Activated CD4-positive, alpha-beta T cell treated with anti-CD3 and anti-CD28 coated beads for 36 hours (primary cell): Measurements from ENCODE around the gene CALD1. TPM values are rescaled to one million over a fixed set of nuclear protein-coding genes. Genes with fewer than 3 reads are reported as not detected.

Experiments used
- ATAC-seq: fragments of 200-7000 bp; cut with Tn5 transposase; one replicate; pipeline ENCODE4 v1.10.0; 2021; ENCODE audit warnings: mild to moderate bottlenecking, moderate library complexity
- CTCF ChIA-PET: fragments of 350-600 bp; sonication (Branson Sonifier 250); formaldehyde crosslinking; loops from one replicate; lab custom pipeline; 2021; ENCODE audit warnings: antibody characterized with exemption; lab: Charles Lee
- POLR2A ChIA-PET: fragments of 350-600 bp; sonication (Branson Sonifier 250); formaldehyde crosslinking; loops from one replicate; lab custom pipeline; 2021; ENCODE audit warnings: antibody characterized with exemption, inconsistent platforms; lab: Charles Lee
- DNase-seq: peaks from one replicate; pipeline ENCODE4 v3.0.0-alpha.2; 2020
- H3K27ac Mint-ChIP-seq: one replicate; pipeline ENCODE4 v1.8.0; 2021; ENCODE audit warnings: mixed read lengths
- H3K27me3 Mint-ChIP-seq: one replicate; pipeline ENCODE4 v1.8.0; 2021; ENCODE audit warnings: mixed read lengths
- H3K36me3 Mint-ChIP-seq: one replicate; pipeline ENCODE4 v1.8.0; 2021; ENCODE audit warnings: low read depth, mixed read lengths
- H3K4me1 Mint-ChIP-seq: one replicate; pipeline ENCODE4 v1.8.0; 2021; ENCODE audit warnings: mixed read lengths
- H3K4me3 Mint-ChIP-seq: one replicate; pipeline ENCODE4 v1.8.0; 2021; ENCODE audit warnings: mild to moderate bottlenecking, moderate library complexity, mixed read lengths
- H3K9me3 Mint-ChIP-seq: one replicate; pipeline ENCODE4 v1.8.0; 2021; ENCODE audit warnings: low read depth, mixed read lengths
- intact Hi-C, 2 experiments: fragments of 100-400 bp; cut with DNase I in 1 of 2; cut with micrococcal nuclease in 1 of 2; formaldehyde crosslinking; loops; one replicate each; pipeline versions ENCODE4 v1.14.2 to v1.15.1; 2022 to 2024; cut with DNase I, micrococcal nuclease
- total RNA-seq, 2 experiments: library from RNA; stranded (reverse); gene quantifications; one replicate each; pipeline ENCODE4 v1.2.3, GENCODE V29; 2021

Gene CALD1
- total RNA-seq, 2 experiments from 2014 or later, result 8.5 to 8.7 TPM

DNA sequence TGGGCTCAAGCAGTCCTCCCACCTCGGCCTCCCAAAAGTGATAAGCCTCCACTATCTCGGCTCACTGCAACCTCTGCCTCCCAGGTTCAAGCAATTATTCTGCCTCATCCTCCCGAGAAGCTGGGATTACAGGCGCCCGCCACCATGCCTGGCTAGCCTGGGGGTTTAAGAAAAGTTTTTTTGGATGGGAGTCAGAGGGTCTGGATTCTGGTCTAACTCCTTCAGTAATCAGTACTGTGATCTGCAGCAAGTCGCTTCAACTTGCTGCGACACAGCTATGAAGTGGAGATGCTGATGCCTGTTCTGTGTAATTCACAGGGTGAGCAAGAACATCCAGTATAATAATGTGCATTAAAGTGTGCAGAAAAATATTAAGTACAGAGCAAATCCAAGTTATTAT, 118.5 kb downstream of the CALD1 start:
- no peak overlapping the region for H3K4me3 Mint-ChIP-seq
- POLR2A ChIA-PET, result no interaction called here

DNA sequence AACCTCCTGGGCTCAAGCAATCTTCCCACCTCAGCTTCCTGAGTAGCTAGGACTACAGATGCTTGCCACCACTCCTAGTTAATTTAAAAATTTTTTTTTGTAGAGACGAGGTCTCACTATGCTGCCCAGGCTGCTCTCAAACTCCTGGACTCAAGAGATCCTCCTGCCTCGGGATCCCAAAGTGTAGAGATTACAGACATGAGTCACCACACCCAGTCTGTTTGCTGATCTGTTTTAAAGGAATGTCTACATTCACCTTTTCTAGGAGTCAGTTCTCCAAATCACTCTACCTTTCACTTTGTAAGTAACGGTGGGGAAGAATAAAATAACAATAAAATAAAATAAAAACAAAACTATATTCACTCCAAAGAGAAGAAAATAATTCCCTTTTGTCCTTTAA, 120.3 kb downstream of the CALD1 start:
- intact Hi-C loops, result no loop called here
- H3K4me1 Mint-ChIP-seq, result peaks cover 2% of the 10 kb centered on the region
- DNase-seq, result no peak
- no peak overlapping the region for H3K27ac Mint-ChIP-seq
- ChIA-PET CTCF (interaction anchor here (0.5 kb wide), 1 partner anchor 149 kb away, joined by 3 read pairs; no protein-coding TSS in a partner anchor), POLR2A (no interaction called here)
- peaks cover 14% of the 10 kb centered on the region for H3K9me3 Mint-ChIP-seq
- no peaks in the 10 kb centered on the region for H3K27me3 Mint-ChIP-seq
- ATAC-seq, result no peak
- H3K4me3 Mint-ChIP-seq, result no peak overlapping the region
- H3K36me3 Mint-ChIP-seq, result peaks cover 5% of the 10 kb centered on the region

More for the DNA sequence above, 118.5 kb downstream of the CALD1 start:
- ATAC-seq, result no peak
- H3K9me3 Mint-ChIP-seq, result peaks cover 18% of the 10 kb centered on the region
- H3K27ac Mint-ChIP-seq, result no peak overlapping the region
- H3K4me1 Mint-ChIP-seq, result peaks cover 2% of the 10 kb centered on the region
- peaks cover 5% of the 10 kb centered on the region for H3K36me3 Mint-ChIP-seq
- no peak for DNase-seq
- peaks cover 9% of the 10 kb centered on the region for H3K27me3 Mint-ChIP-seq
- intact Hi-C loops, result no loop called here
- CTCF ChIA-PET, result interaction anchor here (0.5 to 1.5 kb wide), 3 partner anchors 16 to 91 kb away, joined by 3 to 4 read pairs (median 3); no protein-coding TSS in a partner anchor

DNA sequence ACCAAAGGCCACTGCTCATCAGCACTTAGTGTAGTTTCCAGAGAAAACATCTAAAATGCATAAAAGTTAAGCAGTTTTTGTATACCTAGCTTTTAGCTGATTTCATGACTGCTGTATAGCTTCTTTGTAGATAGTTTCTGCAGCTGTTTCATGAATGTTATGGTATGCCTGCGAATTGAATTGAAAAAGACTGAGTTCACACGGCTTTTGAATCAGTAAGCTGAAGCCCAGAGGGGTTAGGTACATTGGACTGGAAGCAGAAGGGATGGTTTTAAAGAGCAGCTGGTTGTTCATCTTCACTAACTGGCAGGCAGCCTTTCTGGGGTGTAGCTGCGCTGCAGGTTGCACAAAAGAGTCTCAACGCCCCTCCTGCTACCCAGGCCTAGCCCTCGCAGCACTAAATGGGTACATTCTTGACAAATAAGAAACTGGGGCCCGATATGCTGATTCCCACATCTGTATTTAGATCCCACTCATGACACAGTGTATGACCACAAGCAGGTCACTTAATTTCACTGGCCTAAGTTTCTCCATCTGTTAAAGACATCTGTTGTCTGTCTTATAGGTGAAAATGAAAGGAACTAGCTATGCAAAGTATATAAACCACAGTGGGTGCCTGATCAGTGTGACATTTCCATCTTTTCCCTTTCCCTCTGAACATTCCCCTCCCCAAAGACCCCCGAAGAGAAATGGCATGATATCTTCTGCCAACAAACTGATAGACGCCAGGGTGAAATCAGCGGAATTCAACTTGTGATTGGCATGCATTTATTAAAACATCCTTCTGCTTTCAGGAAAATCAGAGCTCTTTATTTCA, 120.9 kb downstream of the CALD1 start:
- no peaks in the 10 kb centered on the region for H3K27me3 Mint-ChIP-seq
- intact Hi-C loops, result no loop called here
- peaks cover 13% of the 10 kb centered on the region for H3K9me3 Mint-ChIP-seq
- ChIA-PET CTCF (interaction anchor here (0.5 kb wide), 1 partner anchor 150 kb away, joined by 3 read pairs; no protein-coding TSS in a partner anchor), POLR2A (no interaction called here)
- H3K4me3 Mint-ChIP-seq, result no peak overlapping the region
- peaks cover 2% of the 10 kb centered on the region for H3K4me1 Mint-ChIP-seq
- no peak for ATAC-seq
- DNase-seq, result no peak
- H3K27ac Mint-ChIP-seq, result no peak overlapping the region
- peaks cover 5% of the 10 kb centered on the region for H3K36me3 Mint-ChIP-seq

DNA sequence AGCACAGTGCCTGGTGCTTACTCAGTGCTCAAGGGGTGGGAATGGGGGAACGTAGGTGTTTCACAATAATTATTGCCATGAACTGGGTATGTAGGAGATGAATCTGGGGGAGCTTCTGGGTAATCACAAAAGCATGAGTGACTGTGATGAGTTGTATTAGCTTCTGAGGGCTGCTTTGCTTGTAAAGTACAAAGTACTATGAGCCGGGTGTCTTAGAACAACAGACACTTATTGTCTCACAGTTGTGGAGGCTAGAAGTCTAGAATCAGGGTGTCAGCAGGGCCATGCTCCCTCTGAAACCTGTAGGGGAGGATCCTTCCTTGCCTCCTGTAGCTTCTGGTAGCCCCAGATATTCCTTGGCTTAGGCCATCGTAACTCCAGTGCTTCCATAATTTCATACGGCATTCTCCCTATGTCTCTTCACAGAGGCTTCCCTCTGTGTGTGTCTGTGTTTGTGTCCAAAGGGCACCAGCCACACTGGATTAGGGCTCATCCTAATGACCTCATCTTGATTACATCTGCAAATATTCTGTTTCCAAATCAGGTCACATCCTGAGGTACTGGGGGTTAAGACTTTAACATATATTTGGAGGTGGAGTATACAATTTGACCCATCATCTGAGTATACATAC, 122.1 kb downstream of the CALD1 start:
- ATAC-seq (no peak), DNase-seq (no peak)
- peaks cover 2% of the 10 kb centered on the region for H3K36me3 Mint-ChIP-seq
- H3K4me1 Mint-ChIP-seq, result peaks cover 2% of the 10 kb centered on the region
- ChIA-PET POLR2A (no interaction called here), CTCF (interaction anchor here (0.6 kb wide), 2 partner anchors 46 to 378 kb away, joined by 3 read pairs; no protein-coding TSS in a partner anchor)
- H3K27me3 Mint-ChIP-seq, result no peaks in the 10 kb centered on the region
- intact Hi-C loops, result no loop called here
- H3K4me3 Mint-ChIP-seq, result no peak overlapping the region
- H3K27ac Mint-ChIP-seq, result no peak overlapping the region
- peaks cover 4% of the 10 kb centered on the region for H3K9me3 Mint-ChIP-seq

DNA sequence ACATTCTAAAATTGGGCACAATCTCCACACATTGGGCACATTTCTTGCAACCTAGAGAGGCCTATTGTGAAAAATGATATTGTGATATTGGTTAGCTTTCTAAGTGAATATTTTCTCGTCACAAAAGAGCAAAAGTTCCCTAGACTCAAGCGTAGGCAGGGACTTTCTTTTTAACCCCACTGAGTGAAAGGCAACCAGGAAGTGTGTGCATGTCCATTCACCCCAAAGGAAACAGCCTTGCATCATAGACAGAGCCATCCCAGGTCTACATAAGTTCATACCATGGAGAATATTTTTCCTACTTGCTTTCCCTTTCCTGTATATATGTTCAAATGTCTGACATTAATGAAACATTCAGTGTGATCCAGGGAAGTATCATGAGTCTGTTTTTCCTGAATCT, 122.6 kb downstream of the CALD1 start:
- ATAC-seq, result no peak
- H3K27ac Mint-ChIP-seq, result no peak overlapping the region
- H3K4me3 Mint-ChIP-seq, result no peak overlapping the region
- DNase-seq, result no peak
- H3K9me3 Mint-ChIP-seq, result no peaks in the 10 kb centered on the region
- peaks cover 5% of the 10 kb centered on the region for H3K4me1 Mint-ChIP-seq
- POLR2A ChIA-PET, result no interaction called here
- H3K36me3 Mint-ChIP-seq, result no peaks in the 10 kb centered on the region
- intact Hi-C loops, result no loop called here
- no peaks in the 10 kb centered on the region for H3K27me3 Mint-ChIP-seq
- CTCF ChIA-PET, result interaction anchor here (0.6 to 0.7 kb wide), 2 partner anchors 73 to 379 kb away, joined by 3 to 4 read pairs; no protein-coding TSS in a partner anchor

DNA sequence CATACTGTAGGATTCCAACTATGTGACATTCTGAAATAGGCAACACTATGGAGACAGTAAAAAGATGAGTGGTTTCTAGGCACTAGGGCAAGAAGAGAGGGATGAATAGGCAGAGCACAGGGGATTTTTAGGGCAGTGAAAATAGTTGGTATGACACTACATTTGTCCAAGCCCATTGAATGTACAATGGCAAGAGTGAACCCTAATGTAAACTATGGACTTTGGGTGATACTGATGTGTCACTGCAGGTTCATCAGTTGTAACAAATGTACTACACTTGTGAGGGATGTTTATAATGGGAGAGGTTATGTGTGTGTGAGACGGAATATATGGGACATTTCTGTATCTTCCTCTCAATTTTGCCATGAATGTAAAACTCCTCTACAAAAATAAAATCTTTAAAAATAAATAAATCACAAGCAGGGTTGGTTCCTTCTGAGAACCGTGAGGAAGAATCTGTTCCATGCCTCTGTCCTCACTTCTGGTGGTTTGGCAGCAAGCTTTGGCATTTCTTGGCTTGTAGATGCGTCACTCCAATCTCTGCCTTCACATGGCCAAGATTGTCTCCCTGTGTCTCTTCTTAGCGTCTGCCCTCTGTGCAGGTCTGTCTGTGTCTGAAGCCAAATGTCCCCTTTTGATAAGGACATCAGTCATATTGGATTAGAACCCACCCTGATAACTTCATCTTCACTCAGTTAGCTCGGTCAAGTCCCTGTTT, 123.8 kb downstream of the CALD1 start:
- peaks cover 12% of the 10 kb centered on the region for H3K4me1 Mint-ChIP-seq
- CTCF ChIA-PET, result no interaction called here
- no peak for ATAC-seq
- no peaks in the 10 kb centered on the region for H3K9me3 Mint-ChIP-seq
- H3K4me3 Mint-ChIP-seq, result no peak overlapping the region
- intact Hi-C loops, result no loop called here
- H3K27ac Mint-ChIP-seq, result no peak overlapping the region
- POLR2A ChIA-PET, result no interaction called here
- DNase-seq, result no peak
- H3K36me3 Mint-ChIP-seq, result no peaks in the 10 kb centered on the region
- H3K27me3 Mint-ChIP-seq, result no peaks in the 10 kb centered on the region

DNA sequence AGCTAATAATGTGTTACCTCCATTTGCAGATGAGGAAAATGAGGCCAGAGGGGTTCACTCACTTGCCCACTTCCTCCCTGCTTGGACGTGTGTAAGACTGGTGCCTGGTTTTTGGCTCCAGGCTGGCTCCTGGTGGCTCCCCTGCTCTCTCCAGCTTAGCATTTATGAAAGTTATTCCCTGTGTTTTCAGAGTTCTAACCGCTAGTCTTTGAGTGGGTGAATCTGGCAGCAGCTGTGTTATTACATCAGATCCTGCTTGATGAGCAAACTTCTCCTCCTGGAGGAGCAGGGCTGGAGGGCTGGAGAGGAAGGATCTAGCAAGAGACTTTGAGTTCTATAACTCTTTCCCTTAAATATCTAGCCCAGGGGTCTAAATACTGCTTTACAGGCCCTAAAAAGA, 125.9 kb downstream of the CALD1 start:
- CTCF ChIA-PET, result interaction anchor here (0.6 kb wide), 1 partner anchor 298 kb away, joined by 3 read pairs; no protein-coding TSS in a partner anchor
- Mint-ChIP-seq H3K36me3 (no peaks in the 10 kb centered on the region), H3K27ac (no peak overlapping the region), H3K4me3 (no peak overlapping the region), H3K9me3 (no peaks in the 10 kb centered on the region), H3K4me1 (peaks cover 15% of the 10 kb centered on the region), H3K27me3 (no peaks in the 10 kb centered on the region)
- DNase-seq, result no peak
- intact Hi-C loops, result no loop called here
- no peak for ATAC-seq
- POLR2A ChIA-PET, result no interaction called here

DNA sequence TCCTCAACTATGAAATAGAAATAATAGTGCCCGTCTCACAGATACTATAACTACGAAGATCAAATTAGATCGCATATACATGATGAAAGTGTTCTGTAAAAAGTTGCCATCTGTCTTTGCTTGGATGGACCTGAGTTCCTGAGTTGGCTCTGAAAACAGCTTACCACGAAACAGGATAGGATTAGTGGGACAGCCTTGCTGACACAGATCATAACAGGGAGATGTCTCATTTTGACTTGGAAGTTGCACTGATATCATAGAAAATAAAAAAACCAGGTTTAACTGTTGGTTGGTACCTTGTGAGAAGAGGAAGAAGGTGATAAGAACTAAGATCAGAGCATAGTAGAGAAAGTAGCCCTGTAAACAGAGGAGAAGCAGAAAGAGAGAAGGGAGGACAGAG, 127.6 kb downstream of the CALD1 start:
- Mint-ChIP-seq H3K9me3 (no peaks in the 10 kb centered on the region), H3K4me3 (no peak overlapping the region), H3K27me3 (no peaks in the 10 kb centered on the region), H3K36me3 (no peaks in the 10 kb centered on the region), H3K27ac (no peak overlapping the region), H3K4me1 (peaks cover 13% of the 10 kb centered on the region)
- CTCF ChIA-PET, result no interaction called here
- DNase-seq (no peak), ATAC-seq (peak; percentile 40)
- POLR2A ChIA-PET, result no interaction called here
- intact Hi-C loops, result no loop called here

DNA sequence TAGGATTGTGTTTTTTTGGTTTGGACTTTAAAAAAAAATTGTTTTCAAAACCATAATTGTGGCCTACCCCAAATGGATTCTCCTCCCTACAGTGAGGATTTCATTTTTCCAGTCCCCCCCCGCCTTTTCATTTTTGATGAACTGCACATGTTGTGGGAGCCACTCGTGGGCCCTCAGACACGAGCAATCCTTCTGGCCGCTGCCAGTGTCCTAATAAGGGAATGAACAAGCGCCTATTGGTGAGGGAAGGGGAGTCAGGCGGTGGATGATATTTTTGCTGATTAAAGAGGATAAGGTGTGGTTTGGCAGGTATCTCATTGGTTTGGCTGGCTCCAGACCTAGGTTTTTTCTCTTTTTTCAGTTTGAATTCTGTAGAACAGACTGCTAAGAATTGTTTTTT, 128.2 kb downstream of the CALD1 start:
- CTCF ChIA-PET, result interaction anchor here (0.6 kb wide), 1 partner anchor 169 kb away, joined by 3 read pairs; no protein-coding TSS in a partner anchor

DNA sequence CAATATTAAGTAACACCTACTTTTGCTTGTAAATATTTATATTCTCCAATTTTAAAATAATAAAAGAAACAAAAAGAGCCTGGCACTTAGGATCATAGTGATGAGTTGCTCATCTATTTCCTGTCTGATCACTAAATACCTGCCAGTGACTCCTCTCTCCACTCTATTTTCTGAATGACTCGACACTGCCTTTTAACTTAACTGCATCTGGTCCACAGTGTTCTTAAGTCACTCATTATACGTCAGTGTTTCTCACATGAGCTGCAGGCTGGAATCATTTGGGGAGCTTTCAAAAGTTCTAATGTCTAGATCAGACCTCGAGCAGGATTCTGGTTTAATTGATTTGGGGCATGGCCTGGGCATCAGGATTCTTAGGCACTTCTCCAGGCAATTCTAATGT, 128.9 kb downstream of the CALD1 start:
- Mint-ChIP-seq H3K27me3 (no peaks in the 10 kb centered on the region), H3K4me1 (peaks cover 13% of the 10 kb centered on the region), H3K9me3 (no peaks in the 10 kb centered on the region), H3K27ac (no peak overlapping the region), H3K36me3 (no peaks in the 10 kb centered on the region), H3K4me3 (no peak overlapping the region)
- POLR2A ChIA-PET, result no interaction called here
- ATAC-seq (peak; percentile 97), DNase-seq (peak; percentile 18)
- intact Hi-C loops, result loop anchor here in 1 of 2 experiments (1.0 kb wide), 1 partner anchor 12 kb away; no protein-coding TSS in a partner anchor
- CTCF ChIA-PET, result interaction anchor here (0.6 to 0.7 kb wide), 2 partner anchors 12 to 37 kb away, joined by 3 to 4 read pairs; no protein-coding TSS in a partner anchor

More for the DNA sequence above, 128.2 kb downstream of the CALD1 start:
- H3K36me3 Mint-ChIP-seq, result no peaks in the 10 kb centered on the region
- intact Hi-C loops, result loop anchor here in 1 of 2 experiments (1.0 kb wide), 1 partner anchor 13 kb away; no protein-coding TSS in a partner anchor
- no peak overlapping the region for H3K27ac Mint-ChIP-seq
- no peak overlapping the region for H3K4me3 Mint-ChIP-seq
- H3K9me3 Mint-ChIP-seq, result no peaks in the 10 kb centered on the region
- H3K4me1 Mint-ChIP-seq, result peaks cover 13% of the 10 kb centered on the region
- POLR2A ChIA-PET, result no interaction called here
- no peak for DNase-seq
- ATAC-seq, result no peak
- H3K27me3 Mint-ChIP-seq, result no peaks in the 10 kb centered on the region

DNA sequence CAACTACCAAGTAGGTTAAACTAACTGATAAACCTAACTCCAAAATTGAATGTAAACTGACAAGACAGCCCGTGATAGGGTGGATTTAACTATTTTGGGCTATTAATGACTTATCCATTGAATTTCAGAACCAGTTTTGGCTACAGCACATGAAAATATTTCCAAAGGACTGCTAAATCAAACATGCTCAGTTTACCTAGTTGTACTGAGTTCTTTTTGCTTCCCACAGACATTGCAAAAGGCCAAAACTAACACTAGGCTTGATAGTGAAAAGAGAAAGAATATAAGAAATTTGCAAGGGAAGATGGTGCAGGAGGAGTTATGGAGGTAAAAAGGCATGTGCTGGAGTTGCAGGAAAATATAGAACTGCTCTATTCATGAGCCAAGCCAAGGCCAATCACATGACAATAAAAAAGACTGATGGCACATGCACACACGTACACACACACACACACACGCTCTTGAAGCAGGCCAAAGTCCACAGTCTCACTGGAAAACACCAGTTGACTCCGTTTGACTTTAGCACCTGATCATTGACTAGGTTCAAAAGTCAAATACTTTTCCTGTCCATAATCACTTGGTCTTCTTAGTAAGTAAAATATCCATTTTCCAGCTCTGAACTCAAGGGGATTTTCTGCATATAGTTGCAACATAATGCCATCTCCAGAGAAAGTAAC, 130.9 kb downstream of the CALD1 start:
- Mint-ChIP-seq H3K4me1 (peaks cover 13% of the 10 kb centered on the region), H3K9me3 (no peaks in the 10 kb centered on the region), H3K27me3 (no peaks in the 10 kb centered on the region), H3K27ac (no peak overlapping the region), H3K4me3 (no peak overlapping the region), H3K36me3 (no peaks in the 10 kb centered on the region)
- ATAC-seq, result no peak
- POLR2A ChIA-PET, result no interaction called here
- CTCF ChIA-PET, result no interaction called here
- no peak for DNase-seq
- intact Hi-C loops, result no loop called here
